ENCODE data around the gene DHRS4. TPM values are rescaled to one million over a fixed set of nuclear protein-coding genes. Genes with fewer than 3 reads are reported as not detected.

Gene DHRS4
- total and polyA plus RNA-seq, 2 of the 13 experiments (the other 11 are each of a cell fraction or from before 2014, with no cell fraction given): 23.9 to 45.1 TPM

DNA sequence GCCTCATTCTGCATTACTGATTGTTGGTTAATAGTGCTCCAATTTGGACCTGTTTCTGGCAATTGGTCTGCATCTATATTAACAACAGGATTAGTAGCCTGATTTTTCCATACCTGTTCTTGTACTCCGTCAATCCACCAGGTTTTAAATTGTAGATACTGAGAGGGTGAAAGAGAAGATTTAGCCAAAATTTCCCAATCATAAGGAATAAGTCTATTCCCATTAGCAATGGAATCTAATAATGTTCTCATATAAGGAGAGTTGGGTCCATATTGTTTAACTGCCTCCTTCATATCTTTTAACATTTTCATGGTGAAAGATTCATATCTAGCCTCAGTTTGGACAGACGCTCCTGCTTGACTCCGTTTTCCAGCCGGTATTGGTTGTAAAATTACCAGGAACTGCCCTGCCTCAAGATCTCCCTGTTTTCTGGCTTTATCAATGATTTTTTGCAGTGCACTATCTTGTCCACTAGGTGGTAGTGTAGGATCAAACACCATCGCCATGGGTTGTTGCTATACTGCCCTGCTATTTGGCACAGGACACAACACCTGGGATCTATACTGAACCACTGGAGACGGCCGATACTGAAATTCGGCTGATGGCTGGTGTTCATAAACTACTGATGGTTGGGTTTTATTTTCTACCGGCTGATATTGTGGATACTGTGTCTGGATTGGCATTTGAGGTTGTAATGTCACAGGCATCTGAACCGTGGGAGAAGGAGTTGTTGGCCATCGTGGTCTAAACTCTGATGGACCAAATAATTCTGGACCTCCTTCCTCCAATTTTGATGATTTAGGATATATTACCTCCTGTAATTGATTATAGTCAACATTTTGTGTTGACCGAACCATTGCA, 60.3 kb downstream of the DHRS4 start (continued):
- TF ChIP-seq ZNF563 (CRISPR knock-in tag; IDR thresholded peaks at IDR 0.05) (no peak), ATF3 (CRISPR knock-in tag; IDR thresholded peaks at IDR 0.05) (no peak), REXO4 (CRISPR knock-in tag; IDR thresholded peaks at IDR 0.05; ENCODE audit: borderline replicate concordance) (no peak), PTBP1 (IDR thresholded peaks at IDR 0.05; ENCODE audit: low read depth, low read length, poor library complexity, severe bottlenecking) (no peak), KLF12 (CRISPR knock-in tag; IDR thresholded peaks at IDR 0.05; ENCODE audit: borderline replicate concordance) (0 out of 2 replicates have a peak, but pooled peaks have one; percentile 70), ZEB1 (IDR thresholded peaks at IDR 0.05; ENCODE audit: insufficient replicate concordance, low read depth) (no peak), PRPF4 (IDR thresholded peaks at IDR 0.05; ENCODE audit: low read depth, low read length, poor library complexity, severe bottlenecking) (no peak), KDM3A (CRISPR knock-in tag; IDR thresholded peaks at IDR 0.05; ENCODE audit: low read depth) (peak; percentile 91; the same call in 1 of the 2 replicates), ZNF333 (CRISPR knock-in tag; IDR thresholded peaks at IDR 0.05; ENCODE audit: borderline replicate concordance) (no peak), ARID3A (IDR thresholded peaks at IDR 0.05; ENCODE audit: low read depth, low read length) (peak; percentile 86), ZNF337 (CRISPR knock-in tag; IDR thresholded peaks at IDR 0.05; ENCODE audit: borderline replicate concordance, low read depth) (0 out of 2 replicates have a peak, but pooled peaks have one; percentile 28), MAX (IDR thresholded peaks at IDR 0.05) (no peak; the same call in 1 of the 2 replicates), HNRNPLL (IDR thresholded peaks at IDR 0.05; ENCODE audit: low read depth, low read length, poor library complexity, severe bottlenecking) (no peak), JUND (CRISPR knock-in tag; IDR thresholded peaks at IDR 0.05) (no peak), RFX5 (IDR thresholded peaks at IDR 0.05; ENCODE audit: low read depth, low read length) (peak; percentile 48; the same call in 1 of the 2 replicates), ZMYM3 (CRISPR knock-in tag; IDR thresholded peaks at IDR 0.05) (peak; percentile 57; the same call in 1 of the 2 replicates)
- TF ChIP-seq, protein P1, sequence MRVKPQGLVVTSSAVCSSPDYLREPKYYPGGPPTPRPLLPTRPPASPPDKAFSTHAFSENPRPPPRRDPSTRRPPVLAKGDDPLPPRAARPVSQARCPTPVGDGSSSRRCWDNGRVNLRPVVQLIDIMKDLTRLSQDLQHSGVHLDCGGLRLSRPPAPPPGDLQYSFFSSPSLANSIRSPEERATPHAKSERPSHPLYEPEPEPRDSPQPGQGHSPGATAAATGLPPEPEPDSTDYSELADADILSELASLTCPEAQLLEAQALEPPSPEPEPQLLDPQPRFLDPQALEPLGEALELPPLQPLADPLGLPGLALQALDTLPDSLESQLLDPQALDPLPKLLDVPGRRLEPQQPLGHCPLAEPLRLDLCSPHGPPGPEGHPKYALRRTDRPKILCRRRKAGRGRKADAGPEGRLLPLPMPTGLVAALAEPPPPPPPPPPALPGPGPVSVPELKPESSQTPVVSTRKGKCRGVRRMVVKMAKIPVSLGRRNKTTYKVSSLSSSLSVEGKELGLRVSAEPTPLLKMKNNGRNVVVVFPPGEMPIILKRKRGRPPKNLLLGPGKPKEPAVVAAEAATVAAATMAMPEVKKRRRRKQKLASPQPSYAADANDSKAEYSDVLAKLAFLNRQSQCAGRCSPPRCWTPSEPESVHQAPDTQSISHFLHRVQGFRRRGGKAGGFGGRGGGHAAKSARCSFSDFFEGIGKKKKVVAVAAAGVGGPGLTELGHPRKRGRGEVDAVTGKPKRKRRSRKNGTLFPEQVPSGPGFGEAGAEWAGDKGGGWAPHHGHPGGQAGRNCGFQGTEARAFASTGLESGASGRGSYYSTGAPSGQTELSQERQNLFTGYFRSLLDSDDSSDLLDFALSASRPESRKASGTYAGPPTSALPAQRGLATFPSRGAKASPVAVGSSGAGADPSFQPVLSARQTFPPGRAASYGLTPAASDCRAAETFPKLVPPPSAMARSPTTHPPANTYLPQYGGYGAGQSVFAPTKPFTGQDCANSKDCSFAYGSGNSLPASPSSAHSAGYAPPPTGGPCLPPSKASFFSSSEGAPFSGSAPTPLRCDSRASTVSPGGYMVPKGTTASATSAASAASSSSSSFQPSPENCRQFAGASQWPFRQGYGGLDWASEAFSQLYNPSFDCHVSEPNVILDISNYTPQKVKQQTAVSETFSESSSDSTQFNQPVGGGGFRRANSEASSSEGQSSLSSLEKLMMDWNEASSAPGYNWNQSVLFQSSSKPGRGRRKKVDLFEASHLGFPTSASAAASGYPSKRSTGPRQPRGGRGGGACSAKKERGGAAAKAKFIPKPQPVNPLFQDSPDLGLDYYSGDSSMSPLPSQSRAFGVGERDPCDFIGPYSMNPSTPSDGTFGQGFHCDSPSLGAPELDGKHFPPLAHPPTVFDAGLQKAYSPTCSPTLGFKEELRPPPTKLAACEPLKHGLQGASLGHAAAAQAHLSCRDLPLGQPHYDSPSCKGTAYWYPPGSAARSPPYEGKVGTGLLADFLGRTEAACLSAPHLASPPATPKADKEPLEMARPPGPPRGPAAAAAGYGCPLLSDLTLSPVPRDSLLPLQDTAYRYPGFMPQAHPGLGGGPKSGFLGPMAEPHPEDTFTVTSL (CRISPR knock-in tag; IDR thresholded peaks at IDR 0.05; ENCODE audit: borderline replicate concordance): no peak; the same call in 1 of the 2 replicates
- TF ChIP-seq, protein P2, sequence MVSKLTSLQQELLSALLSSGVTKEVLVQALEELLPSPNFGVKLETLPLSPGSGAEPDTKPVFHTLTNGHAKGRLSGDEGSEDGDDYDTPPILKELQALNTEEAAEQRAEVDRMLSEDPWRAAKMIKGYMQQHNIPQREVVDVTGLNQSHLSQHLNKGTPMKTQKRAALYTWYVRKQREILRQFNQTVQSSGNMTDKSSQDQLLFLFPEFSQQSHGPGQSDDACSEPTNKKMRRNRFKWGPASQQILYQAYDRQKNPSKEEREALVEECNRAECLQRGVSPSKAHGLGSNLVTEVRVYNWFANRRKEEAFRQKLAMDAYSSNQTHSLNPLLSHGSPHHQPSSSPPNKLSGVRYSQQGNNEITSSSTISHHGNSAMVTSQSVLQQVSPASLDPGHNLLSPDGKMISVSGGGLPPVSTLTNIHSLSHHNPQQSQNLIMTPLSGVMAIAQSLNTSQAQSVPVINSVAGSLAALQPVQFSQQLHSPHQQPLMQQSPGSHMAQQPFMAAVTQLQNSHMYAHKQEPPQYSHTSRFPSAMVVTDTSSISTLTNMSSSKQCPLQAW (CRISPR knock-in tag; IDR thresholded peaks at IDR 0.05): peak; percentile 90
